Suppressor macrophage treated with lipopolysaccharide for 1 hour (primary cell): Measurements from ENCODE around the gene SDE2.
"Not testable (repeated sequence)": the region's sequence is repeated elsewhere in the genome, so short reads cannot be mapped to it uniquely, and the experiment has no call there.

ENCODE experiments used
- DNase-seq, 3 donors: peaks; one replicate each; pipeline ENCODE4 v3.0.0-alpha.2; 2020 to 2022

The SDE2 gene

DNA sequence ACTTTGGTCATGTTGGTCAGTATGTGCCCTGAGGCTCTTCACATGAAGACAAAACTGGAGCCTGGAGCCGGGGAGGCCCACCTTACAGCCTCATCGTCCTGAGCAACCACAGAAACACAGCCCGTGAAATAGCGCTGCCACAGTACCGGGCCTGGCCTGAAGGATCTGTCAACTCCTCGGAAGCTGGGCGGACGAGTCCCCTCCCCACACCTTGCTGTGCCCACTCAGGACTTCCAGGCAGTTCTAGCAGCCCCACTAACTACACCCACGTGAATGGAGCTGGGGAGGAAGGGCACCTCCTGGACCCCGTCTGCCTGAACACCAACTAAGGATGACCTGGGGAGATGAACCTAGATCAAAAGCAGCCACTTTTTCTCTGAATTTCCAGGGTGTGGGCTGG, 24.7 kb downstream of the SDE2 start:
- DNase-seq = no peak

DNA sequence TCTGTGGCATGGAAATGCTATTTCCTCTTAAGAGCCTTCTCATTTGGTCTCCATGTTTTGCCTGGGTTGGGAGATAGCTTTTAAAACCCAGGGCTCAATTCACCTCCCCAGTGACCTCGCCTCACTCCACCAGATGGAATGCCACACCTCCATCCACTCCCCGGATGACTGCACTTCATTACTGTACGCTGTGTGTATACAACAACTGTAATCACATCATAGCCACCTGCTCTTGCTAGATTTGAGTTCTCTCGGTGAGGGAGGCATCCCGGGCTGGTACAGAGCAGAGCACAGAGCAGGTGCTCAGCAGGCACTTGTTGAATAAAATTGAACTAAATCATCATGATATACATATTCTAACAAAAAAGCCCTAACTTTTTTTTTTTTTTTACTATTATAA, 26.0 kb downstream of the SDE2 start:
- no peak for DNase-seq

DNA sequence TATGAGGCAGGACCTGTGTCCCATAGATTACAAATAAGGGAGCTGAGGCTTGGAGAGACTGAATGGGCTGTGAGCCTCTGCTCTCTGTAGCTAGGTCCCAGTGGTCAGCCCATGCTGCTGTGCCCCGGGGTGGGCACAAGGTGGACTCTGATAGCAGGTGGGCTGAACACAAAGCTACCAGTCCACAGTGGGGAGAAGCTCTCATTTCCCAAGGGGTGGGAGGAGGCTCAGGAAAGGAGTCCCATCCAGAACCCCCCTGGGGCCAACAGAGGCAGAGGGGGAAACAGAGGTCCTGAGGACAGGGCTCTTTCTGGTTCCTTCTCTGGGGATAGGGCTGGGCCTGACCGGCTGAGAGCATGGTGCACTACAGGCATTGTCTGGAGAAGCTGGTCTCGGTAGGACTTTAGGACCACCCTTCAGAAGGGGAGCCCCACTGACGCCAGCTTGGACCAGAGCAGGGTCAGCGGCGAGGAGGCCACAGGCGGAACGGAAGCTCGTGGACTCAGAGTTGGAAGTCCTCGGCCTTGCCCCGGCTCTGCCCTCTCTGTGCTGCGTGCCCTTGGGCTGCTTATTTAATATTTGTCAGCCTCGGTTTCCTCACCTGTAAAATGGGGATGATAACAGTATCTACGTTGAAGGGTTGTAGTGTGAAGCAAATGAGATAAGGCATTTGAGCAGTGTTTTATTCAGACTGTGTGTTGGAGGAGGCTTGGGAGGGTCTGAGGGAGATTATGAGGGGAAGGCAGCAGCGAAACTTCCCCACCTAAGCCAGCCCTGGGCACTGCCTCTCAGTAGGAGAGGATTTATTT, 26.6 kb downstream of the SDE2 start:
- no peak for DNase-seq

DNA sequence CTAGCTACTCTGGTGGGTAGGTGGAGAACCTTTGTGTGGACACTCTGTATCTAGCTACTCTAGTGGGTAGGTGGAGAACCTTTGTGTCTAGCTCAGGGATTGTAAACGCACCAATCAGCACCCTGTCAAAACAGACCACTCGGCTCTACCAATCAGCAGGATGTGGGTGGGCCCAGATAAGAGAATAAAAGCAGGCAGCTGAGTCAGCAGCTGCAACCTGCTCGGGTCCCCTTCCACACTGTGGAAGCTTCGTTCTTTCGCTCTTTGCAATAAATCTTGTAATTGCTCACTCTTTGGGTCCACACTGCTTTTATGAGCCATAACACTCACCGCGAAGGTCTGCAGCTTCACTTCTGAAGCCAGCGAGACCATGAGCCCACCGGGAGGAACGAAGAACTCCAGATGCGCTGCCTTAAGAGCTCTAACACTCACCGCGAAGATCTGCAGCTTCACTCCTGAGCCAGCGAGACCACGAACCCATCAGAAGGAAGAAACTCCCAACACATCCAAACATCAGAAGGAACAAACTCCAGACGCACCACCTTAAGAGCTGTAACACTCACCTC, 28.5 kb downstream of the SDE2 start:
- not testable (repeated sequence) for DNase-seq

DNA sequence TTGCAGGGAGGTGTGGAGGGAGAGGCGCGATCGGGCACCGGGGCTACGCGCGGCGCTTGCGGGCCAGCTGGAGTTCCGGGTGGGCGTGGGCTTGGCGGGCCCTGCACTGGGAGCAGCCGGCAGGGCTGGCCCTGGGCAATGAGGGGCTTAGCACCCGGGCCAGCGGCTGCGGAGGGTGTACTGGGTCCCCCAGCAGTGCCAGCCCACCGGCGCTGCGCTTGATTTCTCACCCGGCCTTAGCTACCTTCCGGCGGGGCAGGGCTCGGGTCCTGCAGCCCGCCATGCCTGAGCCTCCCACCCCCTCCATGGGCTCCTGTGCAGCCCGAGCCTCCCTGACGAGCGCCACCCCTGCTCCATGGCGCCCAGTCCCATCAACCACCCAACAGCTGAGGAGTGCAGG, 29.4 kb downstream of the SDE2 start:
- DNase-seq = not testable (repeated sequence)

DNA sequence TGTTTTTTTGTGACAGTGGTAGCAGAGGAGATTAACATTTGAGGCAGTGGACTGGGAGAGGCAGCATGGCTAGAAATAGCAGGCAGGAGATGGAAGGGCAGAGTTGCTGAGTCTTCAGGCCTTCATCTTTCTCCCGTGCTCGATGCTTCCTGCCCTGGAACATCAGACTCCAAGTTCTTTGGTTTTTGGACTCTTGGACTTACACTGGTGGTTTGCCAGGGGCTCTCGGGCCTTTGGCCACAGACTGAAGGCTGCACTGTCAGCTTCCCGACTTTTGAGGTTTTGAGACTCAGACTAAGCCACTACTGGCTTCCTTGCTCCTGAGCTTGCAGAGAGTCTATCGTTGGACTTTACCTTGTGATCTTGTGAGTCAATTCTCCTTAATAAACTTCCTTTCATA, 33.9 kb downstream of the SDE2 start:
- no peak for DNase-seq

DNA sequence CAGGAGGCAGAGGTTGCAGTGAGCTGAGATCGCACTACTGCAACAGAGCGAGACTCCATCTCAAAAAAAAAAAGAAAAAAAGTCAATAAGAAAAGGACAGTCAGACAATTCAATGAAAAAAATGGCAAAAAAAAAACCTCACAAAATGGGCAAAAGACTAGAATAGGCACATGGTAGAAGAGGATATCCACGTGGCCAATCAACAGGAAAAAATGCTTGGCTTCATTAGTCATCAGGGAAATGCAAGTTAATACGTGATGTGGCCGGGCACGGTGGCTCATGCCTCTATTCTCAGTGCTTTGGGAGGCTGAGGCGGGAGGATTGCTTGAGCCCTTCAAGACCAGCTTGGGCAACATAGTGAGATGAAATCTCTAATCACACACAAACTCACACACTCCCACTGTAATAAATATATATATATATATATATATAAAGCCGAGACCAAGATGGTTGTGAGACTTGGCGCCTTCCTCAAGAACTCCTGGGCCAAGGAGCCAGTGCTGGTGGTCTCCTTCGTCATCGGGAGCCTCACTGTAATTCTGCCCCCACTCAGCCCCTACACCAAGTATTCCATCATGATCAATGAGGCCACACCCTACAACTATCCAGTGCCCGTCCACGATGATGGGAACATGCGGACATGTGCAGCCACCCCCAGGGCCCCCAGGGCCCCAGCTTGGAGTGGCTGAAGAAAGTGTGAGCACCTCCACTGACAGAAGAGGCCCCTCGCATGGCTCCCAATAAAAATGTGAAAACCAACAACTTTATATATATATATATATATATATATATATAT, 35.2 kb downstream of the SDE2 start:
- no peak for DNase-seq

DNA sequence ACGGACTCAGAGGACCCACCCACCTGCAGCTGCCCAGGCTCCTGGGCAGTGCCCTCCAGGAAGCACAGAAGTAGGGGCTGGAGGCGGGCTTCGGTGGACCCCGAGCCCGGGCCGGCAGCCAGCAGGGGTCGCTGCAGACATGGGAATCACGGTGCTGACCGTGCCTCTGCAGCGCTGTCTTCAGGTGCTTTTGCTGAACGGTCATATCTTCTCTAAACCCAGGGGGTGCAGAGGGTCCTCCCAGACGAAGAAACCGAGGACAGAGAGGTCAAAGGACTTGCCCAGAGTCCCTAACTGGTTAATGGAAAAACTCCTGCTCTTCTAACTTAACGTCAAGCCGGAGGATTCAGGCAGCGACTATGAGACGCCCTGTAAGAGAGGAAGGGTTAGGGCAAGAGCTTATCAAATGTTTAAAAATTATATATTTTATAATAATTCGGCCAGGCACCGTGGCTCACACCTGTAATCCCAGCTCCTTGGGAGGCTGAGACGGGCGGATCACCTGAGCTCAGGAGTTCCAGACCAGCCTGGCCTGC, 36.6 kb downstream of the SDE2 start:
- DNase-seq = peak; percentile 44 to 76 (median 52)

DNA sequence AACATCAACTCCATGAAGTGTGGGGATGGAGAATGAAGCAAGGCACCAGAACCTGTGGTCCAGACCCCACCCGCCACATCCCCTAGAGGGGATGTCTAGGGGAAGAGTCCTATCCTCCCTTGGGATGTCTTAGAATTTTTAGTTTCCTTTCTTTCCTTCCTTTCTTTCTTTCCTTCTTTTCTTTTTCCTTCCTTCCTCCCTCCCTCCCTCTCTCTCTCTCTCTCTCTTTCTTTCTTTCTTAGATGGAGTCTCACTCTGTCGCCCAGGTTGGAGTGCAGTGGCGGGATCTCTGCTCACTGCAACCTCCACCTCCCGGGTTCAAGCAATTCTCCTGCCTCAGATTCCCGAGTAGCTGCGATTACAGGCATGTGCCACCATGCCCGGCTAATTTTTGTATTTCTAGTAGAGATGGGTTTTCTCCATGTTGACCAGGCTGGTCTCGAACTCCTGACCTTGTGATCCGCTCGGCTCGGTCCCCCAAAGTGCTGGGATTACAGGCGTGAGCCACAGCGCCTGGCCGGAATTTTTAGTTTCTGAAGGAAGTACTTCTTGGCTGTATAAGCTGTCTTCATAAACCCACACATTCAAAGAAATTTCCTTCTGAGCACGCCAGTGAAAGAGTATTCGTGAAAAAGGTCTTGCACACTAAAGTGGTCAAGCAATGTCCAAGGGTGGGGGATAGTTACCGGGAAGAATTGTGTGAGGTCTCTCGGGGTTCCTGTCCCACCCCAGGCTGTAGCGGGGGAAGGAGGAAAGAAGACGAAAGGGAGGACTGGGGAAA, 37.3 kb downstream of the SDE2 start:
- DNase-seq = no peak

DNA sequence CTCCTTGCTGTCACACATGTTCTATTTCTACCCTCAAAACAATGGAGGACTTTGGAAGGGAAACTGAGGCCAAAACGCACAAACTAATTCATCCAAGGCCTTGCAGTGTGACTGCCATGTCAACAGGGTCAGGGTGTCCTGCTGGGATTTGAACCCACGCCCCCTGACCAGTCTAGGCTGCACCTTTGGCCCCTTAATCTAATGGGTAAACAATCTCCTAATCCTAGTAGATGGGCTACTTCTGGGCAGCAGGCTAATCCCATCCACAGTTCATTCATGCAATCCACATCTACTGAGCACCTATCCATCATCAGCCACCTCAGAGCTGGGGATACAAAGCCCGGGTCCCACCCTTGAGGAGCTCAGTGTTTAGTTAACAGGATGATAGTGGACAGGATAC, 41.1 kb downstream of the SDE2 start:
- no peak for DNase-seq

DNA sequence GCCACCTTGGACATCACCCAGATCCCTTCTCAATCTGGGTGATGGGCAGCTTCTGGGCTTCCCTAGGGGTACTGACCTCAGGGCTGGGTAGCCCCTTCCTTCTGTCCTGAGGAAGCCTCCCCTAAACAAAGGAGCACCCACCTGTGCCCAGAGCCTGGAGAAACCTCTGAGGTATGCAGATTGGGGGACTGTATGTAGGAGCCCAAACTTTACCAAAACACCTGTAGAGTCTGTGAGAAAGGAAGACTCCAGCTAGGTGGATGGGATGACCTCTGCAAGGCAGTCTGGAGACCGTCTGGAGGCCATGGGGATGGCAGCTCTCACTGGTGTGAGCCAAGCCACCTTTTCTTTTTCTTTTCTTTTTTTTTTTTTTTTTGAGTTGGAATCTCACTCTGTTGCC, 44.4 kb downstream of the SDE2 start:
- DNase-seq = no peak

DNA sequence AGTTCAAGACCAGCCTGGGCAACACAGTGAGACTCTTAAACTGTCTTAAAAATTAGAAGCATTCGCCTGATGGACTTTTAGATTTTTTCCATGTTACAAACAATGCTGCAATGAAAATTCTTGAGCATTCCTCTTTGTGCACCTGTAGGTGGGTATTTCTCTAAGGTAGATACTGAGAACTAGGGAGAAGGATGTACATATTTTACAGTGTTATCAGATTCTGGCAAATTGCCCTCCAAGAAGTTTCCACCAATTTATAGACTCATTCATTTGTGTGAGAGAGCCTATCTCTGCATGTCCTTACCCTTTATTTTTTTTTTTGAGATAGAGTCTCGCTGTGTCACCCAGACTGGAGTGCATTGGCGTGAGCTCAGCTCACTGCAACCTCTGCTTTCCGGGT, 45.8 kb downstream of the SDE2 start:
- DNase-seq = no peak

DNA sequence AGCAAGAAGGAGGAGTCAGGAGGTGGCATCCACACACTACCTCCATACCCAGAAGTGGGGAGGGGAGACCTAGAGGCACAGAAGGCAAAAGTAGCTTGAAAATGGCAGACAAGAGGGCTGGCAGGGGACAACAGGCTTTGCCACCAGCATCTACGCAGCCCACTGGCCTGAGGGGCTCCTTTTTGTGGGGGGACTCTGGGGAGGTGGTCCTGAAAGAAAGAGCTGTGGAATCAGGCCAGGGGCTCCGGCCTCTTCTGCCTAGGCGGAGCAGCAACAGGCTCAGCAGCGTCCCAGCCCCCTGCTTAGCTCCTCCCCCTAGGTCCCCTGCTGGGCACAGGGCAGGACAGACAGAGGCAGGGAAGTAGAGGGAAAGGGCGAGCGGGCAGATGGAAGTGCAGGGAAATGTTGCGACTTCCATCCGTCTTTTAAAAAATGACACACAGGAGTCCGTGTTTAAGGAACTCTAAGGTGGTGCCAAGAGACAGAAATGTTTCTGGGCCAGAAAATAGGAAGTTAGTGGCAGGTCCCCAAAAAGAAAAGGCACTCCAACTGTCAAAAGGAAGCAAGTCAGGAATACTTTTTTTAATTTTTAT, 48.1 kb downstream of the SDE2 start:
- peak; percentile 25 to 54 (median 32) for DNase-seq

DNA sequence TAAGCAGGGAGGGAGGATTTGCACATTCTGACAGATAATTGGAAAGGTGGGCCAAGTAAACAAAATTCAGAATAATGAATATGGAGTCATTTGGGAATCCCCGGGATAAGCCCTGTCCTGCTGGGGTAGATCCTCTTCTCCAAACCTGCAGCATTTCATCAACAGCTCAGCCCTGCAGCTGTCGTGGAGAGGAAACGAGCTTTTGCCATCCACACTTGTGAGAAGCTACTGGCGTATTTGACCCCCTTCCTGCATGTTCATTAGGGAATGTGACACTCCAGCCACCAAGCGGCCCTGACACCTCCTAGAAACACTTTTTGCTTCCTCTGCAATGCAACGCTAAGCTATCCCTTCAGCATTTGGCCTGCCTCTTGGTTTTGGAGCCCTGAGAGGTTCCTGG, 50.1 kb downstream of the SDE2 start:
- peak in 2 of 3 donors; percentile 3 to 17 for DNase-seq

DNA sequence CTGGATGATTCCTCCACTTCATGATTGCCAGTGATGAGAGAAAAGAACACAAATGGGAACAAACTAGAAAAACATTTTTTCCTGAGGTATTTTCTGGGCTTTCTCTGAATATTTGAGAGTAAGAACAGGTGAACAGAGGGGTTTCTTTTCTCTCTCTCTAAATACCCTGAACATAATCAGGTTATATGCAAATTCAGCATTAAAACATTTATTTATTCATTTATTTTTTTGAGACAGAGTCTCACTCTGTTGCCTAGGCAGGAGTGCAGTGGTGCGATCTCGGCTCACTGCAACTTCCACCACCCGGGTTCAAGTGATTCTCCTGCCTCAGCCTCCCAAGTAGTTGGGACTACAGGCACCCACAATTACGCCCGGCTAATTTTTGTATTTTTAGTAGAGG, 52.3 kb downstream of the SDE2 start:
- no peak for DNase-seq

DNA sequence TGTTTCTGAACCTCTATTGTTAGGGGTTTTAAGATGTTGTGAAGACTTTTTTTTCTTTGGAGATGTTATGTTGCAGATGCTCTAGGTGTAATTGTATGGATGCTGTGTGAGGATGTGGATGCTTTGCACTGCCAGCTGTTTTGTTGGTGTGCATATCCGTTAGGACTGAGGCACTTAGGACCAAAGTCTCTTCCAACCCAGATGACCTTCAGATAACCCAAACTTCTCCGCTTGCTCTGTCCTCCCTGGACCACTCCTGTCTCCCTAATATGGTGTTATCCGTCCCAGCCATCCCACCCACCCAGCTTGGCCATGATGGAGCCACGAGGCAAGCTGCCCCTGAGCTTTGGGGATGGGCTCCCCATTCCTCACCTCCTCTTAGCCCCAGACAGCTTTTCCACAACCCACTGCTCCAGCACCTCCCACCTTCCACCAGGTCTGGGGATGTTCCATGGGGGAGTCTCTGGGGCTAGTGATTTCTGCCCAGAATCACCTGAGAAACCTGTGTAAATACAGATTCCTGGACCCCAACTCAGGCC, 53.0 kb downstream of the SDE2 start:
- DNase-seq = no peak

DNA sequence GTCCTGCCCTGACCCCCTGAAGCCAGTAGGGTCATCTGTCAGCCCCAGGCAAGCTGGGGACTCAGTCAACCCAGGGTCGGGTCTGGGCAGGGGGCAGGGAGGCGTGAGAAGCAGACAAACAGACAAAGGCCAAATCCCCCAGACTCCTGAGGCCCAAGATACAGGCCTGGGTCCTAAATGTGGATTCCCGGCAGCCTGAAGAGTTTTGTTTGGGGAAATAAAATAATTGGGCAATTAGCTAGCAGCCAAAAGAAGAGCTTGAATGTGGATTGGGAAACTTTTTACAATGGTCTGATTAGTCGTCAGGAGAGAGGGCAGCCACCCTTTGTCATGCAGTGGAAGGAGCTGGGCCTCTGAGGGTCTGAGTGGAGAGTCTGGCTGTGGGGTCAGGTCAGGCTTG, 53.6 kb downstream of the SDE2 start:
- DNase-seq = no peak

DNA sequence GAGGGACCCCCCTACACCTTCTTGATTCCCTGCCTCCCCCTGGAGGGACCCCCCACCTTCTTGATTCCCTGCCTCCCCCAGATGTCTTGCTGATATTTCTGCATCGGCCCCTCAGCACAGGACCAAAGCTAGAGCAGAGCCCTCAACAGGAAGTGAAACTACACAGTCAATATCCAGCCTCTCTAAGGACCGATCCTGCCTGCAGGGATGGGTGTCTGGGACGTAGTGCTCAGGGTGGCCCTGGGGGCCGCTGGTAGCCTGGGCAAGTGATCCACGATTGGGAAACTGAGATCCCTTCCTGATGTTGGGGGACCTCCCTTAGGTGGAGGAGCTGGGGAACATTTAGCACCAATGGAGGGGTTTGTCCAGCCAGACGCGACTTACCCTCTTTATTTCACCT, 54.2 kb downstream of the SDE2 start:
- DNase-seq = peak; percentile 59 to 73 (median 67)

DNA sequence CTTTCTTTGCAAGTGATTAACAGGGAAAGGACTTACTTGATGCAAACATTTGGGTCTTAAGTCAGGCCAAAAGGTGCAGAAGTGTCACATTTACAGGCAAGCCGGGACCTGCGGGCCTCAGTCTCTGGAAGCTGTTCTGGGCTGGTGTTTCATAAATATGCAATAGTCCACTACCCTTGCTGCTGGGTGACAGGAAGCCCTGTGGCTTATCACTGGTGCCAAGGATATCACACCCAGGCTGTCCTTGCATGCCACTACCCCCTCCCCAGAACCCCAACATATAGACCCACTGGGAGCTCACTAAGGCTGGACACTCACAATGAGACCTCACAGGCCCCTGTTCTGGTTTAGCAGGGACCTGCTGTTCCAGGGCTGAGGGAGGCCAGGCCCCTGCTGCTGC, 54.8 kb downstream of the SDE2 start:
- DNase-seq = no peak

DNA sequence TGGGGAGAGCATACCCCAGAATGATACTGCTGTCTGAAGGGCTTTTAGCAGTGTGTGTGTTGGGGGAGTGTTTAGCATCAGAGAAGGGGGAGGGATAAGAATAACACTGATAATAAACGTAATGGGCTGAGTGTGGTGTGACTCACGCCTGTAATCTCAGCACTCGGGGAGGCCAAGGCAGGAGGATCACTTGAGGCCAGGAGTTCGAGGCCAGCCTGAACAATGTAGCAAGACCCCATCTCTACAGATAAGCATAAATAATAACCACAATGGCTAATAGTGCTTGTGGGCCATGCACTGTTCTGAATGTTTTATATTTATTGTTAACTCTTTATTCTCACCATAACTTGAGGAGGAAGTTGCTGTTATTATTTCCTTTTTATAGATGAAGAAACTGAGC, 55.6 kb downstream of the SDE2 start:
- DNase-seq = no peak

DNA sequence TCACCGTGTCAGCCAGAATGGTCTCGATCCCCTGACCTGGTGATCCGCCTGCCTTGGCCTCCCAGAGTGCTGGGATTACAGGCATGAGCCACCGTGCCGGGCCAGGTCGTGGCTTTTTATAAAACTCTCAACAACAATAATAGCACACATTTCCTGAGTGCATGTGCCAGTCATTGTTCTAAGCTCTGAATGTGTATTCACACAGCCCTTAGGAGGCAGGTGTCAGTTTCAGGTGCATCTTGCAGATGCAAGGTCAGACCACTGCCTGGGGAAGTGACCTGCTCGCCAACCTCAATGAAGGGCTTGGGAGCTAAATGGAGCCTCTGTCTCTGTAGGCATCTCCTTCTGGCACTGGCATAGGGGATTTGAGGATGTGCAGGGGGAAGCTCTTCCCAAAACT, 56.6 kb downstream of the SDE2 start:
- DNase-seq = no peak

DNA sequence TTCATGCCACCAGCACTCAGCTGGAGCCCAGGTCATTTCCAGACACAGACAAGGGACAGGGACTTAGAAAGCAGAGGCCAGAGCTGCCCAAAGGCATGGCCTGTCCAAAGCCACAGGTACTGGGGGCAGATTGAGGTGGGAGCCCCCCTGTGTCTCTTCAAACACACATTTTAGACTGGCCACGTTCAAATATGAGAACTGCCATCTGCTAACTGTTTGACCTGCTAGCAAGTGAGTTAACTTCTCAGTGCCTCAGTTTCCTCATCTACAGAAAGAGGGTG, 57.3 kb downstream of the SDE2 start:
- no peak for DNase-seq
